Neuron (in vitro differentiated cells): ENCODE results near the gene LYSMD3.
A peak's percentile ranks its signal among the peaks of the same experiment; 100 is the strongest.
"Not testable (repeated sequence)": the region's sequence is repeated elsewhere in the genome, so short reads cannot be mapped to it uniquely, and the experiment has no call there.

Source experiments
- H2AFZ ChIP-seq: one replicate; pipeline ENCODE4 v1.6.1; 2013; ENCODE audit warnings: low read depth, mild to moderate bottlenecking, inconsistent platforms, low read length, moderate library complexity
- H3K27me3 ChIP-seq: one replicate; pipeline ENCODE4 v1.6.1; 2013; ENCODE audit warnings: low read length; ENCODE audit not compliant: insufficient read depth
- H3K36me3 ChIP-seq: one replicate; pipeline ENCODE4 v1.6.1; 2013; ENCODE audit warnings: low read length; ENCODE audit not compliant: insufficient read depth
- H3K4me1 ChIP-seq: one replicate; pipeline ENCODE4 v1.6.1; 2013; ENCODE audit warnings: low read length; ENCODE audit not compliant: insufficient read depth
- H3K4me3 ChIP-seq: 2 replicates; pipeline ENCODE4 v1.5.1; 2013; ENCODE audit warnings: mild to moderate bottlenecking, low read length, moderate library complexity
- H3K9me3 ChIP-seq: one replicate; pipeline ENCODE4 v1.6.1; 2013; ENCODE audit warnings: low read length

Gene LYSMD3

GRCh38 chr5:90529194-90529938 is at the start of gene LYSMD3:
Gene LYSMD3, minus strand, starts transcription at chr5:90529584. Its CDS starts 4,295 bp downstream, at chr5:90525289.
- peak within 1 kb of the TSS; percentile 81 for H2AFZ ChIP-seq
- peaks cover 7% of the 10 kb centered on the region for H3K36me3 ChIP-seq
- no peaks in the 10 kb centered on the region for H3K9me3 ChIP-seq
- peaks cover 40% of the 10 kb centered on the region for H3K4me1 ChIP-seq
- peak within 1 kb of the TSS; percentile 95 for H3K4me3 ChIP-seq
- H3K27me3 ChIP-seq: no peaks in the 10 kb centered on the region

- H3K36me3 ChIP-seq, H3K27me3 ChIP-seq, H3K4me1 ChIP-seq, H2AFZ ChIP-seq, H3K9me3 ChIP-seq, H3K4me3 ChIP-seq: not testable (repeated sequence)
Observed at GRCh38 chr5:90576566-90576965, 47.2 kb upstream of the LYSMD3 start.

GRCh38 chr5:90575712-90576111 is 46.3 kb upstream of the LYSMD3 start:
- Histone ChIP-seq H3K4me1 (peaks cover 3% of the 10 kb centered on the region), H2AFZ (no peak overlapping the region), H3K4me3 (no peak overlapping the region), H3K27me3 (no peaks in the 10 kb centered on the region), H3K9me3 (peaks cover 2% of the 10 kb centered on the region), H3K36me3 (no peaks in the 10 kb centered on the region)

- no peak overlapping the region for H2AFZ ChIP-seq
- H3K36me3 ChIP-seq: no peaks in the 10 kb centered on the region
- peaks cover 2% of the 10 kb centered on the region for H3K9me3 ChIP-seq
- H3K4me1 ChIP-seq: peaks cover 3% of the 10 kb centered on the region
- H3K27me3 ChIP-seq: no peaks in the 10 kb centered on the region
- no peak overlapping the region for H3K4me3 ChIP-seq
Observed at GRCh38 chr5:90571147-90571773, 41.9 kb upstream of the LYSMD3 start.

- Histone ChIP-seq H3K27me3 (no peaks in the 10 kb centered on the region), H3K4me3 (no peak overlapping the region), H3K4me1 (peaks cover 3% of the 10 kb centered on the region), H2AFZ (no peak overlapping the region), H3K36me3 (no peaks in the 10 kb centered on the region), H3K9me3 (peaks cover 2% of the 10 kb centered on the region)
Observed at GRCh38 chr5:90570034-90570433, 40.6 kb upstream of the LYSMD3 start.

- Histone ChIP-seq H2AFZ (no peak overlapping the region), H3K4me3 (no peak overlapping the region), H3K27me3 (no peaks in the 10 kb centered on the region), H3K36me3 (no peaks in the 10 kb centered on the region), H3K4me1 (peaks cover 4% of the 10 kb centered on the region), H3K9me3 (peaks cover 2% of the 10 kb centered on the region)
Observed at GRCh38 chr5:90569084-90569483, 39.7 kb upstream of the LYSMD3 start.

- H2AFZ ChIP-seq: no peak overlapping the region
- H3K36me3 ChIP-seq: no peaks in the 10 kb centered on the region
- no peaks in the 10 kb centered on the region for H3K27me3 ChIP-seq
Observed at GRCh38 chr5:90565491-90565890, 36.1 kb upstream of the LYSMD3 start.

GRCh38 chr5:90563108-90563507 is 33.7 kb upstream of the LYSMD3 start:
- Histone ChIP-seq H3K9me3 (no peaks in the 10 kb centered on the region), H3K4me1 (peaks cover 40% of the 10 kb centered on the region), H3K4me3 (no peak overlapping the region), H2AFZ (no peak overlapping the region), H3K36me3 (no peaks in the 10 kb centered on the region), H3K27me3 (no peaks in the 10 kb centered on the region)

More at GRCh38 chr5:90565491-90565890, 36.1 kb upstream of the LYSMD3 start:
- Histone ChIP-seq H3K4me3 (no peak overlapping the region), H3K9me3 (peaks cover 2% of the 10 kb centered on the region), H3K4me1 (peaks cover 35% of the 10 kb centered on the region)

- H3K36me3 ChIP-seq: no peaks in the 10 kb centered on the region
- H3K27me3 ChIP-seq: no peaks in the 10 kb centered on the region
- no peak overlapping the region for H2AFZ ChIP-seq
- no peaks in the 10 kb centered on the region for H3K9me3 ChIP-seq
- H3K4me3 ChIP-seq: peak overlapping the region; percentile 85
- H3K4me1 ChIP-seq: peaks cover 47% of the 10 kb centered on the region
Observed at GRCh38 chr5:90562341-90562740, 33.0 kb upstream of the LYSMD3 start.

GRCh38 chr5:90561766-90562165 is 32.4 kb upstream of the LYSMD3 start:
- Histone ChIP-seq H3K9me3 (no peaks in the 10 kb centered on the region), H3K36me3 (no peaks in the 10 kb centered on the region), H3K27me3 (no peaks in the 10 kb centered on the region), H3K4me3 (peak overlapping the region; percentile 85), H3K4me1 (peaks cover 52% of the 10 kb centered on the region), H2AFZ (no peak overlapping the region)

- Histone ChIP-seq H3K9me3 (no peaks in the 10 kb centered on the region), H2AFZ (no peak overlapping the region), H3K4me3 (peak overlapping the region; percentile 85), H3K36me3 (no peaks in the 10 kb centered on the region), H3K4me1 (peaks cover 61% of the 10 kb centered on the region), H3K27me3 (no peaks in the 10 kb centered on the region)
Observed at GRCh38 chr5:90560771-90561170, 31.4 kb upstream of the LYSMD3 start.

GRCh38 chr5:90558344-90559192 is 29.2 kb upstream of the LYSMD3 start, which contains the start of gene ADGRV1:
Gene ADGRV1, plus strand, starts transcription at chr5:90558797. Its CDS starts 99 bp downstream, at chr5:90558896.
- no peaks in the 10 kb centered on the region for H3K9me3 ChIP-seq
- peaks cover 76% of the 10 kb centered on the region for H3K4me1 ChIP-seq
- no peaks in the 10 kb centered on the region for H3K27me3 ChIP-seq
- peak within 1 kb of the TSS; percentile 85 for H3K4me3 ChIP-seq
- H2AFZ ChIP-seq: peak within 1 kb of the TSS; percentile 68
- H3K36me3 ChIP-seq: no peaks in the 10 kb centered on the region

GRCh38 chr5:90557871-90558270 is 28.5 kb upstream of the LYSMD3 start:
- Histone ChIP-seq H3K9me3 (no peaks in the 10 kb centered on the region), H2AFZ (peak overlapping the region; percentile 18), H3K36me3 (no peaks in the 10 kb centered on the region), H3K27me3 (no peaks in the 10 kb centered on the region), H3K4me1 (peaks cover 73% of the 10 kb centered on the region), H3K4me3 (peak overlapping the region; percentile 85)
